COR-L47 (cell line): Measurements from ENCODE around the gene OGDHL.
"Not testable (repeated sequence)": the region's sequence is repeated elsewhere in the genome, so short reads cannot be mapped to it uniquely, and the experiment has no call there.

Experiments used
- DNase-seq: peaks from one replicate; lab custom pipeline; 2025; lab: John Stamatoyannopoulos, UW

OGDHL gene

DNA sequence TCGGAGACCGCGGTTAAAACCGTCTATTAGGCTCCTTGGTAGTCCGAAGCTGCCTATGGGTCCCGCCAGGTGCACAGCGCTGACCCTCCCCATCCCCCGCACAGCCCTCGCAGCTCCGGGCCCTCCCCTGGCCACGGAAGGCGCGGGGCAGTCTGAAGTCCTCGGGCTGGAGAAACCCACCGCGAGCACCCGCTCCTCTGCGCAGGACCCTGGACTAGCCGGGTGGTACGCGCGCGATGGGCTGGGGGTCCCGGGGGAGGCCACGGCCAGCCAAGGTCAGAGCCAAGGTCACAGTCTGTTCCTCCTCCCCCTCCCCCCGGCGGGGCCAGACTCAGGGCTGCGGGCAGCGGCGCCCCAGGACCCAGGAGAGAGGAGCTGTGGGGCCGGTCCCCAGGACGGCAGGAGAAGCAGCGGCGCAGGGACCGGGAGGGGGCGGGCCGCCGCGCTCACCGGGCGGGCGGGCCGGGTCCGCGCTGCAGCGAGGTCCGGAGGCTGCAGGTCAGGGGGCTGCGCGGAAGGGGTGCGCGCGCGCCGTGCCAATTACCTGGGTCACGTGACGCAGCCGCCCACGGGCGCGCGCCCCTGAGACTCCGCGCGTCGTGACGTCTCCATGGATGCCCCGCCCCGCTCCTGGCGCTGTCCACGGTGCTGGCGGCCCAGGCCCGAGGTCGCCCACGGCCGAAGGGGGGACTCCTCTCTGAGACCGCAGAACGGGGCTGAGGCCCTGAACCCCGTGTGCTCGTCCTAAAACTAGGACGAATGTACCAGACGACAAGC lies at the start of gene OGDHL:
Gene OGDHL (minus strand): TSS at position 535 of the 777 bp plus-strand sequence. CDS start 3,731 bp downstream, outside the sequence.
- peak; percentile 9 for DNase-seq

DNA sequence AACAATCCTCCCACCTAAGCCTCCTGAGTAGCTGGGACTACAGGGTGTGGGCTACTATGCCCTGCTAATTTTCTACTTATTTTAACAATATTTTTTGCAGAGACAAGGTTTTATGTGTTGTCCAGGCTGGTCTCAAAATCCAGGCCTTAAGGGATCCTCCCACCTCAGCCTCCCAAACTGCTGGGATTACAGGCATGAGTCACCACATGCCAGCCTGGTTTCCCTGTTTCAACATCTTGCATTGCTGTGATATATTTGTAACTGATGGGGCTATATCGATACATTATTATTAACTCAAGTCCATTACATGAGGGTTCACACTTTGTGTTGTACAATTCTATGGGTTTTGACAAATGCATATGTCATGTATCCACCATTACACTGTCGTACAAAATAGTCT lies 41.9 kb upstream of the OGDHL start:
- no peak for DNase-seq

DNA sequence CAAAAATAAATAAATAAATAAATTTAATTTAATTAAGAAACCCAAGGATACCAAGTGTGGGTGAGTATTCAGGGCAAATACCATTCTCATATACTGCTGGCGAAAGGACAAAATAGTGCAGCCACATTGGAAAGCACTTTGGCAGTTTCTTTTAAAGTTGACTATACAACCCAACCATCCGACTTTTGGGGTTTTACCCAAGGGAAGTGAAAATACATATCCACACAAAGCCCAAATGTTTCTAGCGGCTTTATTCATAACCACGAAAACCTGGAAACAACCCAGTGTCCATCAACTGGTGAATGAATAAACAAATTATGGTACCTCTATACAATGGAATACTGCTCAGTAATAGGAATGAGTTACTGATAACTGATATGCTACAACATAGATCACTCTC lies 36.2 kb upstream of the OGDHL start:
- DNase-seq = no peak

DNA sequence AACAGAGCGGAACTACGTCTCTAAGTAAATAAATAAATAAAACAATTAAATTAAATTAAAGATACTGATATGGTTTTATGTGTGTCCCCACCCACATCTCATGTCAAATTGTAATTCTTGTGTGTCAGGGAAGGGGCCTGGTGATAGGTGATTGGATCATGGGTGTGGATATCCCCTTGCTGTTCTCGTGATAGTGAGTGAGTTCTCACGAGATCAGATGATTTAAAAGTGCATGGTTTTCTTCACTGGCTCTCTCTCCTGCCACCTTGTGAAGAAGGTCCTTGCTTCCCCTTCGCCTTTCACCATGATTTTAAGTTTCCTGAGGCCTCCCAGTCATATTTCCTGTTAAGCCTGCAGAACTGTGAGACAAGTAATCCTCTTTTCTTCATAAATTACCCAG lies 29.0 kb upstream of the OGDHL start:
- DNase-seq = no peak

DNA sequence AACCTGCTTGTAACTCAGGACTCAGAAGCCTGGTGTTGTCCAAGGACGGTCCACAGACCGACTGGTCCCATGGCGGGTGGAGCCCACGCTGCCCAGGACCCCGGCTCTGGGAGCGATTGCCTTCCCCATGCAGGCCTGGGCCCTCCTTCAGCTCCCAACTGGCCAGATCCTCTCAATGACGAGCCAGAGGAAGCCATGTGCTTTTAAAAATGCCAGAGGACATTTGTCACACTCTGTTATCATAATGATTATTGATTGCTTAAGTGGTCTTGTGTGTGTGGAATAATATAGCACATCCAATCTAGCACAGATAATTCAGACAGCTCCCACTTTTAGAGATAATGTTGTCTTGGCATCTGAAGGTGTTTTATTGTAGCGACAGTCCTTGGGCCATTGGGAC lies 22.6 kb upstream of the OGDHL start:
- no peak for DNase-seq

DNA sequence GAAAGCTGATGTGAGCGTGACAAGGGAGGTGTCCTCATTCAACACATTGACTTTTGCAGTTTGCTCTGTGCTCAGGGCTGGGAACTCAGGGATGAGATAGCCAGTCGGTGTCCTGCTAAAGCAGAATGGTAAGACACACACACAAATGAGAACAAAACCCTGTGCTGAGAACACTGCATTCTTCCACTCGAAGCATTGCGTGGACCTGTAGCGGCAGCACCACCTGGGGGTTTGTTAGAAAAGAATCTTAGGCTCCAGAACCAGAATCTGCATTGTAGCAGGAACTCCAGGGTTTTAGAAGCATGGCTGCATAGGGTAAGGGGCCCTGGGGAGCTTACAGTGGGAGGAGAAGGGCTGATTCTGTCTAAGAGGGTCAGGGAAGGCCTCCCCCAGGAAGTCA lies 21.5 kb upstream of the OGDHL start:
- DNase-seq = no peak

DNA sequence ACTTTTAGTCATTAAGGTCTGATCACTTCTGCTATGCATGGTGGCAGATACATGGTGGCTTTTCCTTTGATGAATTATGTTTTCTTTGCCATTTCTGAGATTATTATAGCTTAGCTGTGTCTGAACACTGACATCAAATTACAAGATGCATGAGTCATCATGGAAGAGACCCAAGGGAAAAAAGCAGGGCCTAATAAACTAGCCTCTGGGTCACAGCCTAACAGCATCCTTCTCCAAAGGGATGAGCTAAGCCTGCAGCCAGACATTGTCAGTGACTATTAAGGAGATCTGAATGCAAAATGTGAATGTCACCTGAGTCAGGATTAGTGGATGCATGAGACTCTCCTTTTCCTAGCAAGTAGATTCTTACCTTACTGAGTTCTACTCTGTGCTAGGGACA lies 19.1 kb upstream of the OGDHL start:
- DNase-seq = no peak

DNA sequence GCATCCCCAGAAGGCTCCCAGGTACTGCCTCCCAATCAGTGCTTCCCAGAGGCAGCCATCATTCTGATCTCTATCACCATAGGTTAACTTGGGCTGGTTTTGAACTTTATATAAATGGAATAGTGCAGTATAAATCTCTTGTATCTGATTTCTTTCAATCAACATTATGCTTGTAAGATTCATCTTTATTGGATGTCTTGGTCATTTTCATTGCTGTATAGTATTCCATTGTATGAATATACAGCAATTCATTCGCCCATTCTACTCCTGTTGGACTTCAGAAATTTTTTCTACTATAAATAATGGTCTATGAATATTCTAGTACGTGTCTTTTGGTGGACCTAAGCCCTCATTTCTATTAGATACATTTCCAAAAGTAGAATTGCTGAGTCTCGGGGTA lies 16.1 kb upstream of the OGDHL start:
- no peak for DNase-seq

DNA sequence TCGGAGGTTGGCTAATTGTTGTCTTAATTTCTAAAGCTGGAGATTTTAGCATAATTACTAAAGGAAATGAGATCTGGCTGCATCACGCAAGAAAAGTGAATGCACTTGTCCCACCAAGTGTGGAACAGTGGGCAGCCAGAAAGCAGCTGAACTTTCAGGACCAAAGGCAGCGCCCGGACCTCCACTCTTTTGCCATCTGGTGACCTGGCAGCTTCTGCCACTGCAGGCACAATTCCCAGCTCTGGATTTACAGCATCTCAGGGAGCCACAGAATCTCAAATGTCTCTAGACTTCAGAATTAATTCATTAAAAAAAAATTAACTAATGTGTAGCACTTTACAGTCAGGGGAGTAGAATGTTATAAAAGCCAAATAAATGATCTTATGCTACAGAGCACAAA lies 14.7 kb upstream of the OGDHL start:
- DNase-seq = no peak

DNA sequence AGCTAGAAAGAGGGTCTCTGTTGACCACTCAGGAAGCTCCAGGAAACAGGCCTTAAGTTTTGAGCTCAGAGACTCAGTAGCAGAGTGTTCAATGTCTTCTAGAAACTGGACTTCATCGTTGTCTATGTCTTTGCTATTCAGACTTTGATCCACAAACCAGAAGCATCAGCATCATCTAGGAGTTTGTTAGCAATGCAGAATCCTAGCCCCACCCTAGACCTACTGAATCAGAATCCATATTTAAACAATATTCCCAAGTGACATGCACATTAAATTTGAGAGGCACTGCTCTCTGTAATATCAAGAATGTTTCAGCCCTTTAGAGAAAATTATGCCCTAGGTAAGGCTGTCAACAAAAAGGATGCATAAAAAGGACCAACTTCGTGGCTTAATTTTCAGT lies 12.9 kb upstream of the OGDHL start:
- no peak for DNase-seq

DNA sequence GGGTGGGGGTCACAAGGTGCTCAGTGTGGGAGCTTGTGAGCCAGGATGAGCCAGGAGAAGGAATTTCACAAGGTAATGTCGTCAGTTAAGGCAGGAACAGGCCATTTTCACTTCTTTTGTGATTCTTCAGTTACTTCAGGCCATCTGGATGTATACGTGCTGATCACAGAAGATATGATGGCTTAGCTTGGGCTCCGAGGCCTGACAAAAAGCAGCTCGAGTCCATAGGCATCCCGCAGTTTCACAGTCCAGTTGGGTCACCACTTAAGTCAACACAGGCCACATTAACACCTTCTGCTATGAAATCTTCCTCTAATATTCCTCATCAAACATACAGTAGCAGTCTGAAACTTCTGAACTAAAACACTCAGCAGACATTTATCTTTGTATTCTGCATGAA lies 10.8 kb upstream of the OGDHL start:
- DNase-seq = not testable (repeated sequence)

DNA sequence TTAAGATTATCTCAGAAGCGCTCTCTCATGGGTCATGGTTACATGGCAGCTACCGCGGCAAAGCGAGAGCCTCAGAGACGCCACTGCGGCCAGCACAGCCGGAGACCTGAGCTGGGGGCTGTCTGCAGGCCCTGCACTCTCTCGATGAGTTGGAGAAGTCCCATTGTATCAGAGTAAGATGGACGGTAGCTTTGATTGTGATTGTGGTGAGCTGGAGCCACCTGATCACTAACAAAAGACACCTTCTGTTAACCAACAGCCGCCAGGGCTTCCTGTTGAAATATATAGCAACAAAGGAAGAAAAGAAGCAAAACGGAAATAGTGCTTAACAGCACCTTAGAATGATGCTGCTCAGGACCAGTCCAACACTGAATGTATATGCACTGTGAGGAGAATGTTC lies 8.9 kb upstream of the OGDHL start:
- not testable (repeated sequence) for DNase-seq

DNA sequence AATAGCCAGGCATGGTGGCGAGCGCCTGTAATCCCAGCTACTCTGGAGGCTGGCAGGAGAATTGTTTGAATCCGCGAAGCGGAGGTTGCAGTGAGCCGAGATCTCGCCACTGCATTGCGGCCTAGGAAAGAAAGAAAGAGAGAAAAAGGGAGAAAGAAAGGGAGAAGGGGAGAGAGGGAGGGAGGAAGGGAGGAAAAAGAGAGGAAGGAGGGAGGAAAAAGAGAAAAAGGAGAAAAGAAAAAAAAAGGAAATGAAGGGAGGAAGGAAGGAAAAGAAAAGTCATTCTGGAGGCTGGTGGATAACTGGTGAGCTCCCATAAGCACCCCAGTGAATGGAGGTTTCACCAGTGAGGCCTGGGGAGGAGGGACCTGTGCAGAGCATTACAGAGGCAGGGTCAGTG lies 7.6 kb upstream of the OGDHL start:
- DNase-seq = no peak

DNA sequence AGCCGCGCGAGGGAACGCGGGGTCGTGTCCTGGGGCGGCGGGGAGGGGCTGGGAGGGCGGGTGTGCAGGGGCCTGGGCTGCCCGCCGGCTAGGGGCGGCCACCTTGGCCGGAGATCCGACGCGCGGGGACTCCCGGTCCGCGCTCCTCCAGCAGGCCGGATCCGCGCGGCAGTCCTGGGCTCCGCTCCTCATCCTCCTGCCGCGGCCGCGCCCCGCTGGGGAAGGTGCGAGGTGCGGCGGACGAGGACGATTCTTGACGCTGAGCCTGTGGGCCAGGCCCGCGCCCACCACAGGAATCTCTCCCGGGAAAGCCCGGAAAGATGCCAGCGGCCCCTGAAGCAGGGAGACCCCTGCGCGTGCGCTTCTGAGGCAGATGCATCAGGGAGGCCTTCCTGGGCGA lies 6.6 kb upstream of the OGDHL start:
- DNase-seq = no peak

DNA sequence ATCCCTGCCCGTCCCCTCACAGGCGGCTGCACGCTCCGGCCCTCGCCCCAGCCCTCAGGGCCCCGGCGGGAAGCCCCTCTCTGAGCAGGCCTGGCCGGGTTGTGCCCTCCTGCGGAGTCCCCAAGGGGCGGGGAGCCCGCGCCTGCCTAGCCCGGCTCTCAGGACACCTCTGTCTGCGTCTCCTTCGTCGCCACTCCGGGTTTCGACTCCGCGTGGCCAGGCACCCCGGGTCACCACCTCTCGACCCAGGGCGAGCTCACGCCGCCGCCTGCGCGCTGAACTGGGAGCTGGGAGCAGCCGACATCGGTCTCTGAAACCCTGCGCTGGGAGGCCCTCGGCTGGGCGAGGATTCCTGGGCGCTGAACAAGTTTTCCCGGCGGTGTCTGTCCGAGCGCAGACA lies 6.2 kb upstream of the OGDHL start:
- DNase-seq = no peak

DNA sequence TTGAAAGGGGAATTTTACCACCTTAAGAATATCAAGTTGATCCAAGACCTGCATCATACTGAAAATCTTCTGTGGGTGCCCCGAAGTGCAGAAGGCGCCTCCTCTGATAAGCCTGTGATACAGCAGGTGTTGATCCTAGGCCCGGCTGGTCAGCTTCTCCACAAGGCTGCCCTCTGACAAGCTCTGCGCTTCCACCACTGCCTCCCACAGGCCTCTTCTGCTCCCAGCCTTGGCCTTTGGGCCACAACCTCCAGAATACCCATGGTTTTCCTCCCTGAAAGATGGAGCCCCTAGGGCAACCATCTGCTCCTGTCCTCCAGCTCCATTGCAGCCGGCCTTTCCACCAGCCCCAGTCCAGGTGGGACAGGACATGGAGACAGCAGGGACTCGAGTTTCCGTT lies 5.6 kb upstream of the OGDHL start:
- no peak for DNase-seq

DNA sequence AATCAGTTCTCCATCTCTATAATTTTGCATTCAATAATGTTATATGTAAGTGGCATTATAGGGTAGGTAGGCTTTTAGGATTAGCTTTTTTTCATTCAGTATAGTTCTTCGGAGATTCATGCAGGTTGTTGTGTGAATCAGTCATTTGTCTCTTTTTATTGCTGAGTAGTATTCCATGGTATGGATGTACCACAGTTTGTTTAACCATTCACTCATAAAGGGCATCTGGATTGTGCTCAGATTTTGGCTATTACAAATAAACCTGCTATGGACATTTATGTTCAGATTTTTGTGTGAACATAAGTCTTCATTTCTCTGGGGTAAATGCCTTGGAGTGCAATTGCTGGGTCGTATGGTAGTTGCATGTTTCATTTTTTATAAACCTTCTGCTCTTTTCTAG lies 4.4 kb upstream of the OGDHL start:
- DNase-seq = no peak

DNA sequence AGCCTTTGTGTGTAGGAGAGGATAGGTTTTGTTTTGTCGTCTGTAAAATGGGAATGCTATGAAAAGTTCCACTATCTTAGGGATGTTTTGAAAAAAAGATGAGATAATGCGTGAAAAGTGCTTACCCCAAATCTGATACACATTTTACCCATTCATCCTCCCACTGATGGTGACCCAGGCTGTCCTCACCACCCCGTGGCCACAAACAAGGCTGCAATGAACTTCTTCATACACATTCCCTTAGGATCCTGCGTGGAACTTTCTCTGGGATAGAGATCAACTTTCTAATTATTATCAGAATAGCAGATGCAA lies 399 bp upstream of the OGDHL start:
- no peak for DNase-seq

DNA sequence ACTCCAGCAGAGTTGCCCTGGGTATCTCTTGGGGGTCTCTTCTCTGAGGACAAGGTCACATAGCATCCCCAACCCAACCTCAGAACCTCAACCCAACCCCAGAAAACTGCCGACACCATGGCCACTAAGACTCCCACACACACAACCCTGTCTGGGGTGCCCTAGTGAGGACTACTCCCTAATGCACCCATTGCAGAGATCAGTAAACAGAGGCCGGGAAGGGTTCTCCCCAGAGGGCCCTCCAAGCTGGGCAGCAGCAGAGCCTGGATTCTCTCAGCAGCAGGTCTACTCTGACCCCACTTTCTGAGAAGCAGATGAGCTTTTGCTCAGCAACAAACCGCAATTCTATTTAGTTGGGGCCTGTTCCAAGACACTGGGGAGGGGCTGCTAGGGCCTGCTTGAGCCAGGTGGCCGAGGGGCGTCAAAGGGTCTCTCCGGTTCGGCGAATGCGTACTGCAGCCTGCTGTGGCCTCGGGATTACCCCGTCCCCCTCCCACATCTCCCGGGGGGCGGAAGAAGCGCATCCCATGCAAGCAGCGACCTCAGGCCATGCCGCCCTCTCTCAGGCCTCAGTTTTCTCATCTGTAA lies 828 bp downstream of the OGDHL start:
- no peak for DNase-seq

DNA sequence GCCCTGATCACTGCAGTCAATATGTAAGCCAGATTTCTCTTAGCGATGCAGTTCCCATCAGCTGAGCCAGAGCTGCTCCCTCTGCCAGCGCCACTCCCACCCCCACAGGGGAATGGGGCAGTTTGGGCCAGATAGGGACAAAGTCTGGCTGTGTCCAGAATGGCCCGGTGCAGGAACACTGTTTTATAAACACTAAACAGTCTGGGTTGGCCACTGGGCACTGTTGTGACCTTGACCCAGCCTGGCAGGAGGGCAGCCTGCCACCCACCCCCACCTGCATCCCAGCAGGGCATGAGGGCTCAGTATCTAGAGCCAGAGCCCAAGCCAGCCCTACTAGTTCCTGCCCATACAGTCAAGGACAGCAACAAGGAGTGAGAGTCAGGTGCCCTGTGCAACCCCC lies 1.3 kb downstream of the OGDHL start:
- DNase-seq = no peak

DNA sequence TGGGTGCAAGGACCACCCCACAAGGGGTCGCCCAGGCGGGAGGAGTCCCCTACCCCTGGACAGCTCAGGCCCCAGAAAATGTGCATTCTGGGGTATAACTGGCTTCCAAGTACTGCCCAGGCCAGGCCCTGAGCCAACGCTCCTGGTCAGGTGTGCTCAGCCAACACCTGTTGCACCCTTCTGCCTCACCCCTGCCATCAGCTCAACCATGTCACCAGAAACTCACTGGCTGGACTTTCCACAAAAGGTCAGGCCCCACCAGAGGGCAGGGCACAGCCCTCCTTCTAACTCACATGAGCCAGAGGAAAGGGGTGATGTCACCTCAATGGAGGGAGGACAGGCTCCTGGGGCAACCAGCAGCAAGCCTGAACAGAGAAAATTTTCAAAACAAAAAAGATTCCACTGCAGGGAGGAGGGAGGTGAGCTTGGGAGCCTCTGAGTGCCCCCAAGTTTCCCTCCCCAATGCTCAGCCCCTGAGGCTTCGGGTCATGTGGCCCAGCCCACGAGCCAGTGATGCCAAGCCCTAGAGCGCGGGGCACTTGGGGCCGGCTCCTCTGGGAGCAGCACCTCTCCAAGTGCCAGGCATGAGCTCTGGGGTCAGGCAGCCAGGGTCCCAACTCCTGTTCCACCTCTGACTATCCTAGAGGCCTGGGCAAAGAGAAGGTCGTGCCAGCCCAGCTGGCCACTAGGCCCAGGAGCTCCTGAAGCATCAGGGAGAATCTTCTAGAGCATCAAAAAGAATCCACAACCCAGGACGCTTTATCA lies 2.2 kb downstream of the OGDHL start:
- no peak for DNase-seq

DNA sequence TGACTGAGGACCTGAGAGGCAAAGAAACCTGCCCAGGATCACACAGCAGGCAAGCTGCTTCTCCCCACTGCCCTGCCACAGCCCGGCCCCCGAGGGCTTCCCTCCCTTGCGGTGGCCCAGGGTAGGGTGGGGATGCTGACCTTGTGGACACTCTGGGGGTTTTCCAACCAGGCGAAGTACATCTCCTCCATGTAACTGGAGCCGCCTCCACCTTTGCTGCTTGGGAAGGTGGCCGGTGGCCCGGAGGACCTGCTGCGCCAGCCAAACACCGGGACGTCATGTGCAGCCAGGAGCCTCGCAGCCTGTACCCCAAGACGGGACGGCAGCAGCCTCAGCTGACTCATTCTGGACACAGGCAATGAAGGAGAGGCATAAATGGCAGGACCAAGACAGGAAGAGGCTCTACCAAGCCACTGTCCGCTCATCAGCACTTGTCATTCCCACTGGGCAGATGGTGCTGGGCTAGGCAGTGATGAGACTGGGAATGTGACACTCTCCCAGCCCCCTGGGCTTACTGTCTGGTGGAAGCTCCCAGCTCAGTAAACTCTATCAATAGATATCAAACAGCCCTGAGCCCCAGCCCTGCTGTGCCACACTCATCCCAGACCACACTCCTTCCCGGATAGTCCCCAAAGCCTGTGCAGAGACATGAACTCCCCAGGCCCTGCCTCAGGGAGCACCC lies 3.7 kb downstream of the OGDHL start:
- DNase-seq = no peak

DNA sequence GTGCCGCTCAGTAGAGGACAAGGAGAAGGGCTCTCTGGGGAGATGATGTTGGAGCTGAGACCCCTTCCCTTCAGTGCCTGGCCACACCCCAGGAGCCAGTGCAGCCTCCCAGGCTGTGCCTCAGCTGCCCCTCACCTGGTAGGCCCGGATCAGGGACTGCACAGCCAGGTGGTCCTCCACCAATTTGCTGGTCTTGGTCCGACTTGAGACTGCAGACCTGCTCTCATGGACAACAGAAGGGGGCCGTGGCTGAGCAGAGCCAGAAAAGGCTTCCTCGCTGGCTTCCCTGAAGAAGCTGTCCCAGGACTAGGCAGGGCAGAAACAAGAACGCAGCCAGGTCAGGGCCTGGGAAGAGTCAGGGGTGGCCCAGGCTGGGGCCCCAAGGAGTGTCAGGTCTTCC lies 5.5 kb downstream of the OGDHL start:
- no peak for DNase-seq
